H1 (cell line): ENCODE measurements around the gene ALS2CL. TPM values are rescaled to one million over a fixed set of nuclear protein-coding genes. Genes with fewer than 3 reads are reported as not detected.

Experiments used
- CTCF ChIA-PET: fragments of 300-600 bp; sonication (Branson Sonifier 250); formaldehyde crosslinking; loops from one replicate; lab custom pipeline; 2021; ENCODE audit not compliant: partially characterized antibody; lab: Charles Lee
- POLR2A ChIA-PET: fragments of 300-600 bp; sonication (Branson Sonifier 250); formaldehyde crosslinking; loops from one replicate; lab custom pipeline; 2021; ENCODE audit warnings: inconsistent platforms; ENCODE audit not compliant: partially characterized antibody; lab: Charles Lee
- DNase-seq, 2 experiments: peaks; one replicate each; pipeline versions ENCODE4 v3.0.0 to v3.0.0-alpha.2; 2010 to 2022; ENCODE audit warnings: low spot score in 2 of 2, low read depth in 1 of 2, mixed read lengths in 1 of 2
- FAIRE-seq: peaks from 2 replicates; lab custom pipeline; 2011; peaks lifted over from hg19 to GRCh38; lab: Jason Lieb, UNC
- H2AFZ ChIP-seq: 2 replicates; pipeline ENCODE4 v1.8.1; 2012; ENCODE audit warnings: low read length, inconsistent platforms
- H2AK5ac ChIP-seq: 2 replicates; pipeline ENCODE4 v1.6.1; 2013; ENCODE audit warnings: low read depth, low read length
- H2BK120ac ChIP-seq: replicated peaks from 2 replicates; pipeline ENCODE3; 2013; ENCODE audit warnings: low read depth, low read length, inconsistent platforms
- H2BK12ac ChIP-seq: 2 replicates; pipeline ENCODE4 v1.6.1; 2013; ENCODE audit warnings: low read depth, low read length
- H2BK15ac ChIP-seq: 2 replicates; pipeline ENCODE4 v1.6.1; 2013; ENCODE audit warnings: low read length
- H2BK20ac ChIP-seq: 2 replicates; pipeline ENCODE4 v1.6.1; 2013; ENCODE audit warnings: low read length
- H2BK5ac ChIP-seq: 2 replicates; pipeline ENCODE4 v1.6.1; 2013; ENCODE audit warnings: low read depth, low read length
- H3K14ac ChIP-seq: 2 replicates; pipeline ENCODE4 v1.6.1; 2013; ENCODE audit warnings: inconsistent platforms; ENCODE audit not compliant: insufficient read length
- H3K18ac ChIP-seq: 2 replicates; pipeline ENCODE4 v1.6.1; 2013; ENCODE audit warnings: low read length; ENCODE audit errors: extremely low read depth
- H3K23ac ChIP-seq: 2 replicates; pipeline ENCODE4 v1.6.1; 2013; ENCODE audit warnings: inconsistent platforms; ENCODE audit not compliant: insufficient read length
- H3K23me2 ChIP-seq: 2 replicates; pipeline ENCODE4 v1.6.1; 2013; ENCODE audit warnings: low read depth, low read length
- H3K27ac ChIP-seq: 2 replicates; pipeline ENCODE4 v1.6.1; 2011; ENCODE audit warnings: low read depth, low read length, inconsistent platforms
- H3K27me3 ChIP-seq, 4 experiments: replicated peaks in 1 of 4; 1 replicate in 1 of 4; 2 replicates in 3 of 4; pipeline versions ENCODE4 v1.6.1 to v1.8.1; 2011 to 2013; ENCODE audit warnings: low read length in 3 of 4, mild to moderate bottlenecking in 3 of 4, inconsistent platforms in 2 of 4, mixed read lengths in 2 of 4, moderate library complexity in 1 of 4; ENCODE audit not compliant: control insufficient read depth in 3 of 4, insufficient read depth in 3 of 4; ENCODE audit errors: extremely low read depth in 1 of 4
- H3K36me3 ChIP-seq, 4 experiments: 2 replicates each; pipeline versions ENCODE4 v1.6.1 to v1.8.1; 2011 to 2013; ENCODE audit warnings: mild to moderate bottlenecking in 4 of 4, low read length in 3 of 4, moderate library complexity in 2 of 4, control low read depth in 1 of 4, inconsistent platforms in 1 of 4; ENCODE audit not compliant: insufficient read depth in 4 of 4, control insufficient read depth in 2 of 4
- H3K4ac ChIP-seq: replicated peaks from 2 replicates; pipeline ENCODE3; 2013; ENCODE audit warnings: low read length, low read depth, mixed read lengths, inconsistent platforms; ENCODE audit not compliant: insufficient read length
- H3K4me1 ChIP-seq, 4 experiments: replicated peaks in 1 of 4; 1 replicate in 1 of 4; 2 replicates in 3 of 4; pipeline versions ENCODE4 v1.6.1 to v1.8.1; 2011 to 2013; ENCODE audit warnings: low read length in 3 of 4, inconsistent platforms in 2 of 4, mixed read lengths in 1 of 4; ENCODE audit not compliant: insufficient read depth in 4 of 4, control insufficient read depth in 3 of 4
- H3K4me2 ChIP-seq, 2 experiments: 2 replicates each; pipeline versions ENCODE4 v1.6.1 to v1.8.1; 2011 to 2013; ENCODE audit warnings: low read depth in 2 of 2, low read length in 2 of 2, control low read depth in 1 of 2, inconsistent platforms in 1 of 2, mild to moderate bottlenecking in 1 of 2; ENCODE audit not compliant: insufficient read depth in 1 of 2
- H3K4me3 ChIP-seq, 4 experiments: fragments of 200-600, 300-600 bp in 1 of 4; sonication (generic), shearing (Covaris generic), sonication (Bioruptor Twin) in 1 of 4; 2 replicates each; pipeline versions ENCODE4 v1.5.1 to v1.8.1; 2011 to 2016; ENCODE audit warnings: low read length in 4 of 4, low read depth in 3 of 4, control low read depth in 2 of 4, inconsistent platforms in 2 of 4, mild to moderate bottlenecking in 2 of 4, mixed read lengths in 1 of 4, moderate library complexity in 1 of 4; ENCODE audit not compliant: insufficient read depth in 2 of 4; ENCODE audit errors: extremely low read depth in 1 of 4
- H3K56ac ChIP-seq: replicated peaks from 2 replicates; pipeline ENCODE3; 2013; ENCODE audit warnings: low read depth, mild to moderate bottlenecking, mixed read lengths, low read length, inconsistent platforms; ENCODE audit not compliant: insufficient read length
- H3K79me1 ChIP-seq: 2 replicates; pipeline ENCODE4 v1.6.1; 2013; ENCODE audit warnings: low read depth, low read length, control low read depth
- H3K79me2 ChIP-seq, 2 experiments: 2 replicates each; pipeline versions ENCODE4 v1.6.1 to v1.8.1; 2012 to 2013; ENCODE audit warnings: low read length in 2 of 2, mild to moderate bottlenecking in 2 of 2, inconsistent platforms in 1 of 2; ENCODE audit not compliant: insufficient read depth in 2 of 2, control insufficient read depth in 1 of 2
- H3K9ac ChIP-seq, 4 experiments: replicated peaks in 1 of 4; 1 replicate in 1 of 4; 2 replicates in 3 of 4; pipeline versions ENCODE4 v1.6.1 to v1.8.1; 2011 to 2013; ENCODE audit warnings: low read depth in 3 of 4, low read length in 3 of 4, control low read depth in 2 of 4, mild to moderate bottlenecking in 2 of 4, moderate library complexity in 2 of 4, inconsistent platforms in 1 of 4; ENCODE audit errors: extremely low read depth in 1 of 4
- H3K9me3 ChIP-seq, 2 experiments: 2 replicates each; pipeline versions ENCODE4 v1.6.1 to v1.8.1; 2012 to 2013; ENCODE audit warnings: mild to moderate bottlenecking in 2 of 2, moderate library complexity in 2 of 2, control low read depth in 1 of 2, inconsistent platforms in 1 of 2, low read depth in 1 of 2, low read length in 1 of 2, mixed read lengths in 1 of 2; ENCODE audit not compliant: insufficient read depth in 2 of 2
- H4K20me1 ChIP-seq, 2 experiments: replicated peaks in 1 of 2; 2 replicates each; pipeline versions ENCODE3 to v1.8.1; 2011 to 2013; ENCODE audit warnings: inconsistent platforms in 2 of 2, low read length in 2 of 2, mild to moderate bottlenecking in 1 of 2; ENCODE audit not compliant: insufficient read depth in 2 of 2, control insufficient read depth in 1 of 2
- H4K5ac ChIP-seq: 2 replicates; pipeline ENCODE4 v1.6.1; 2013; ENCODE audit warnings: low read length, low read depth, mixed read lengths, inconsistent platforms; ENCODE audit not compliant: insufficient read length
- H4K8ac ChIP-seq: 2 replicates; pipeline ENCODE4 v1.8.0; 2013; ENCODE audit warnings: mild to moderate bottlenecking, moderate library complexity, low read length, inconsistent platforms; ENCODE audit not compliant: insufficient read depth; ENCODE audit errors: extremely low read depth
- H4K91ac ChIP-seq: replicated peaks from 2 replicates; pipeline ENCODE3; 2013; ENCODE audit warnings: low read length, mixed read lengths, inconsistent platforms; ENCODE audit not compliant: insufficient read length
- ATF2 ChIP-seq: IDR thresholded peaks from 2 replicates; pipeline ENCODE4 v1.6.1; 2012; ENCODE audit warnings: low read length, inconsistent platforms
- CTBP2 ChIP-seq: IDR thresholded peaks from 2 replicates; pipeline ENCODE4 v1.7.0; 2011; ENCODE audit warnings: borderline replicate concordance, mild to moderate bottlenecking, moderate library complexity, mixed read lengths, low read length; ENCODE audit not compliant: insufficient read depth, insufficient read length
- HDAC6 ChIP-seq: IDR thresholded peaks from one replicate; pipeline ENCODE4 v1.7.1; 2012; ENCODE audit warnings: low read depth, mild to moderate bottlenecking, inconsistent platforms, low read length, moderate library complexity
- JUN ChIP-seq: IDR thresholded peaks from 2 replicates; pipeline ENCODE4 v1.6.1; 2011; ENCODE audit warnings: low read depth, mild to moderate bottlenecking, improper control_type of control experiment, low read length
- KDM5A ChIP-seq: fragments of 200-600 bp; IDR thresholded peaks from 2 replicates; pipeline ENCODE4 v1.7.1; 2012; ENCODE audit warnings: mild to moderate bottlenecking, low read length, inconsistent platforms, mixed read lengths
- POU5F1 ChIP-seq: IDR thresholded peaks from 2 replicates; pipeline ENCODE4 v1.6.1; 2011; ENCODE audit warnings: low read depth, mild to moderate bottlenecking, low read length, moderate library complexity
- RBBP5 ChIP-seq: IDR thresholded peaks from 2 replicates; pipeline ENCODE4 v1.7.1; 2012; ENCODE audit warnings: low read depth, mild to moderate bottlenecking, inconsistent platforms, low read length, moderate library complexity, borderline replicate concordance
- SP2 ChIP-seq: IDR thresholded peaks from 2 replicates; pipeline ENCODE4 v1.6.1; 2012; ENCODE audit warnings: mild to moderate bottlenecking, low read length, inconsistent platforms
- TAF7 ChIP-seq: optimal IDR thresholded peaks from 2 replicates; pipeline ENCODE3; 2011; ENCODE audit warnings: low read depth, mild to moderate bottlenecking, inconsistent platforms, low read length, moderate library complexity, borderline replicate concordance
- USF2 ChIP-seq: IDR thresholded peaks from 2 replicates; pipeline ENCODE4 v1.6.1; 2011; ENCODE audit warnings: low read length, improper control_type of control experiment
- polyA plus RNA-seq, 7 experiments: library from polyadenylated mRNA; depleted of rRNA in 3 of 7; stranded (reverse) in 5 of 7; unstranded in 2 of 7; fragments of >200 nt in 5 of 7; fragments of 200-250 nt in 2 of 7; gene quantifications; 1 replicate in 5 of 7; 2 replicates in 1 of 7; 4 replicates in 1 of 7; pipeline versions ENCODE4 v1.2.1 to v1.2.3, GENCODE V29; 2011 to 2013; ENCODE audit warnings: missing spikeins in 2 of 7, mixed read lengths in 2 of 7
- total RNA-seq: library from RNA; stranded (reverse); fragmentation: NEBNext Ultra II Directional; extraction: Animal tissue kit (Norgen Biotek cat#: 25700); gene quantifications from 2 replicates; pipeline ENCODE4 v1.2.1, GENCODE V29; 2021
- TF ChIP-seq, protein P1 (sequence below): IDR thresholded peaks from 2 replicates; pipeline ENCODE4 v1.6.1; 2011; ENCODE audit warnings: low read depth, mild to moderate bottlenecking, low read length; ENCODE audit not compliant: insufficient read depth

Gene ALS2CL
- total and polyA plus RNA-seq, 2 of the 8 experiments (the other 6 are each of a cell fraction or from before 2014, with no cell fraction given) = 4.8 to 5.4 TPM

- Histone ChIP-seq H3K23me2 (no peaks in the 10 kb centered on the region), H3K4me3 (no peak overlapping the region), H4K20me1 (no peaks in the 10 kb centered on the region), H3K4me2 (no peak overlapping the region), H4K8ac (no peak overlapping the region), H2BK120ac (no peak overlapping the region), H2BK20ac (no peak overlapping the region), H3K79me1 (no peaks in the 10 kb centered on the region), H3K18ac (no peak overlapping the region), H3K4me1 (no peaks in the 10 kb centered on the region), H3K9ac (no peak overlapping the region), H2BK12ac (no peak overlapping the region), H3K14ac (no peak overlapping the region), H3K36me3 (no peaks in the 10 kb centered on the region), H3K79me2 (no peaks in the 10 kb centered on the region), H2AK5ac (no peak overlapping the region), H3K27me3 (no peaks in the 10 kb centered on the region), H2AFZ (no peak overlapping the region), H2BK15ac (0 out of 2 replicates have a peak overlapping the region, but pooled peaks have one; percentile 53), H4K5ac (no peak overlapping the region), H3K56ac (no peak overlapping the region), H2BK5ac (no peak overlapping the region), H3K27ac (no peak overlapping the region), H3K4ac (no peak overlapping the region), H3K23ac (no peak overlapping the region), H3K9me3 (peaks cover 2 to 4% of the 10 kb centered on the region in 2 experiments; a peak in 2 of 4 replicates), H4K91ac (no peak overlapping the region)
- POLR2A ChIA-PET = interaction anchor here (1.3 kb wide), 1 partner anchor 55 kb away, joined by 4 read pairs; no protein-coding TSS in a partner anchor
- DNase-seq = no peak
- CTCF ChIA-PET = interaction anchor here (0.6 to 4.2 kb wide), 8 partner anchors 10 to 736 kb away, joined by 3 to 27 read pairs (median 4); no protein-coding TSS in a partner anchor
- no peak for FAIRE-seq
- TF ChIP-seq KDM5A = no peak
- TF ChIP-seq ATF2 = no peak
- TF ChIP-seq RBBP5 = no peak
- no peak for TF ChIP-seq CTBP2
- no peak for TF ChIP-seq TAF7
- TF ChIP-seq HDAC6 = no peak
- no peak for TF ChIP-seq USF2
- TF ChIP-seq, protein P1, sequence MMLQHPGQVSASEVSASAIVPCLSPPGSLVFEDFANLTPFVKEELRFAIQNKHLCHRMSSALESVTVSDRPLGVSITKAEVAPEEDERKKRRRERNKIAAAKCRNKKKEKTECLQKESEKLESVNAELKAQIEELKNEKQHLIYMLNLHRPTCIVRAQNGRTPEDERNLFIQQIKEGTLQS = no peak
- TF ChIP-seq SP2 = no peak
- no peak for TF ChIP-seq JUN
- TF ChIP-seq POU5F1 = no peak
Measured at GRCh38 chr3:46639221-46639620, 54.3 kb downstream of the ALS2CL start.
